GM12891 (cell line): Measurements from ENCODE around the gene PDE1A.

Experiments
- DNase-seq: peaks from one replicate; pipeline ENCODE4 v3.0.0; 2011; ENCODE audit warnings: low spot score; ENCODE audit not compliant: insufficient read length
- FAIRE-seq: peaks from 2 replicates; lab custom pipeline; 2011; peaks lifted over from hg19 to GRCh38; lab: Jason Lieb, UNC
- PAX5 ChIP-seq: IDR thresholded peaks from 2 replicates; pipeline ENCODE4 v1.6.1; 2011; ENCODE audit warnings: low read length, moderate library complexity, mild to moderate bottlenecking; ENCODE audit not compliant: insufficient read depth, severe bottlenecking
- POLR2A ChIP-seq: IDR thresholded peaks from 2 replicates; pipeline ENCODE4 v1.6.1; 2011; ENCODE audit warnings: low read depth, low read length, control low read depth
- POLR2AphosphoS5 ChIP-seq: IDR thresholded peaks from 2 replicates; pipeline ENCODE4 v1.6.1; 2011; ENCODE audit warnings: low read depth, low read length, control low read depth
- POU2F2 ChIP-seq: IDR thresholded peaks from 2 replicates; pipeline ENCODE4 v1.6.1; 2011; ENCODE audit warnings: low read depth, mild to moderate bottlenecking, control low read depth, low read length, moderate library complexity
- SPI1 ChIP-seq: IDR thresholded peaks from 2 replicates; pipeline ENCODE4 v1.6.1; 2011; ENCODE audit warnings: low read depth, low read length, control low read depth
- TAF1 ChIP-seq: IDR thresholded peaks from 2 replicates; pipeline ENCODE4 v1.6.1; 2011; ENCODE audit warnings: low read depth, low read length, control low read depth

PDE1A gene

DNA sequence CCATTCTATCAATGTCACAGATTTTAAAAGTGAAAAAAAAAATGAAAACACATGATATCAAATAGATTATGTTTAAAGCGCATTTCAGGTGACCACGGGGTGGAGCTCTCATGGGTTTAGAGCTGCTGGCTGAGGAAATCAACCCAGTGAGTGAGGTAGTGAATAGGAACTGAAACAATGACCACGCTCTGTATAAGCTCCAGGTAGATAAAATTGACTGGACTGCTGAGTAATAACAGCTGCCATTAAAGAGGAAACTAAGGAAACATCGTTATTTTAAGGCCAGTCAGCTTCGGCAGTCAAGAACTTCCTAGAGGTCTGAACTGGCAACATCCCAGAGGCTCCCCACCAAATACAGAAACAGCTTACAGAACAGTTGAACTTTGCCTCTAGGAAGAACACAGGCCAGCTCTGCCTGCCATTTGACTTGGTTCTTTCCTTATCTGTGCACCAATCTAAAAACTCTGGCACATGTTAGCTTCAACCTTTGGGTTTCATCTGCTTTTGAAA is 185.9 kb downstream of the PDE1A start:
- peak; percentile 90 for FAIRE-seq
- DNase-seq = peak; percentile 27

GRCh38 chr2:182230561-182230960 is 196.3 kb downstream of the PDE1A start:
- TF ChIP-seq PAX5 (no peak), SPI1 (no peak), POU2F2 (no peak), POLR2AphosphoS5 (no peak)
- FAIRE-seq (no peak), DNase-seq (no peak)

More for the DNA sequence above, 185.9 kb downstream of the PDE1A start:
- peak; percentile 93 for TF ChIP-seq SPI1
- no peak for TF ChIP-seq TAF1

DNA sequence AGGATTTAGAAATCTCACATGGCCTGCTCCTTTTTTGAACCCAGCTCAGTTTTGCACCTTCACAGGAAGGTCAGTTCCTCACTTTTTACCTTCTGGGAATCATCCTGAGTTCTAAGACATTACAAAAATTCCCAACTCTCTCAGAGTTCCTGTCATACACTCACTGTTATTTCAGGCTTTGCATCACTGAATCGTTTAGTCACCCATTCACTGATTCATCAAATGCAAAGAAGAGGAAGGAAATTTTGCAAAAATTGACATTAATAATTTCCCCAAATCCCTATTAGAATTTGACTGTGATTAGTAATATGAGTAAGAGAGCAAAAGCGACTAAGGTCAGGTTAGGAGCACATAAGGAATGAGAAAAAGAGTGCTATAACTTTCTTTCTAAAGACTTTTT is 197.5 kb downstream of the PDE1A start:
- TF ChIP-seq POLR2A = no peak
- TF ChIP-seq POLR2AphosphoS5 = no peak
- TF ChIP-seq POU2F2 = no peak
- TF ChIP-seq TAF1 = no peak
- TF ChIP-seq PAX5 = no peak
- TF ChIP-seq SPI1 = no peak
- no peak for FAIRE-seq
- no peak for DNase-seq

- TF ChIP-seq POU2F2 = no peak
- no peak for TF ChIP-seq POLR2A
- TF ChIP-seq PAX5 = no peak
- FAIRE-seq = no peak
- DNase-seq = no peak
These were observed 198.1 kb downstream of the PDE1A start for GRCh38 chr2:182228741-182229140.

GRCh38 chr2:182228073-182228473 is 198.8 kb downstream of the PDE1A start:
- DNase-seq (no peak), FAIRE-seq (no peak)
- TF ChIP-seq PAX5 = no peak
- no peak for TF ChIP-seq TAF1
- TF ChIP-seq POLR2AphosphoS5 = no peak
- TF ChIP-seq POU2F2 = no peak
- TF ChIP-seq SPI1 = no peak
- no peak for TF ChIP-seq POLR2A

- TF ChIP-seq TAF1 = no peak
- TF ChIP-seq SPI1 = no peak
- TF ChIP-seq POLR2AphosphoS5 = no peak
- TF ChIP-seq PAX5 = no peak
- TF ChIP-seq POU2F2 = no peak
- no peak for TF ChIP-seq POLR2A
- no peak for DNase-seq
- no peak for FAIRE-seq
These were observed 200.0 kb downstream of the PDE1A start for GRCh38 chr2:182226807-182227206.

DNA sequence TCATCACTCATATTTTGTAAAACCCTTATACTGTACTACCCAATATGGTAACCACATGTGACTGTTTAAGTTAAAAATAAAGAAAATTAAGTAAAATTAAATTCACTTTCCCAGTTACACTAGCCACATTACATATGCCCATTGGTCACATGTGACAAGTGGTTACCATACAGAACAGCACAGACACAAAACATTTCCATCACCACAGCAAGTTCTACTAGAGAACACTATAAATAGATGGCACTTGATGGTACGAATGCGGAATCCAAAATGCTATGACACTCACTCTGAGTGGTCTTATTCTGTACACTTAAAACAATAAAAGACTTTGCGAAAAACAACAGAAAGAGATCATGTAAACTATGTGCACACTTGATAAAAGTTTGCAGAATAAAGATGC is 202.2 kb downstream of the PDE1A start:
- TF ChIP-seq POLR2AphosphoS5 (no peak), SPI1 (no peak), PAX5 (no peak), POLR2A (no peak), POU2F2 (no peak), TAF1 (no peak)
- DNase-seq = no peak
- FAIRE-seq = no peak

- no peak for DNase-seq
- TF ChIP-seq POLR2A (no peak), POU2F2 (no peak), PAX5 (no peak), SPI1 (no peak), TAF1 (no peak), POLR2AphosphoS5 (no peak)
- no peak for FAIRE-seq
These were observed 205.8 kb downstream of the PDE1A start for GRCh38 chr2:182220998-182221397.

GRCh38 chr2:182220335-182220734 is 206.5 kb downstream of the PDE1A start:
- DNase-seq (no peak), FAIRE-seq (no peak)
- TF ChIP-seq POLR2AphosphoS5 (no peak), POU2F2 (no peak), TAF1 (no peak)

DNA sequence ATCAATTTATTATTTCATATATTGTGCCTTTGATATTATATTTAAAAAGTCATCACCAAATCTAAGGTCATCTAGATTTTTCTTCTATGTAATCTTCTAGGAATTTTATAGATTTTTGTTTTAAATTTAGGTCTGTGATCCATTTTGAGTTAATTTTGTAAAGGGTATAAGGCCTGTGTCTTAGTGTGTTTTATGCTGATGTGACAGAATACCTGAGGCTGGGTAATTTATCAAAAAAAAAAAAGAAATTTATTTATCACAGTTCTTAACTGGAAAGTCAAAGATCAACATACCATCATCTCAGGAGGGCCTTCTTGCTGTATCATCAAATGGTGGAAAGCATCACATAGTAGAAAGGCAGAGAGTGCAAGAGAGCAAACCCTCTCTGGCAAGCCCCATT is 216.2 kb downstream of the PDE1A start:
- no peak for FAIRE-seq
- DNase-seq = no peak
- TF ChIP-seq PAX5 = no peak
- no peak for TF ChIP-seq TAF1
- TF ChIP-seq POLR2A = no peak
- TF ChIP-seq SPI1 = no peak
- TF ChIP-seq POLR2AphosphoS5 = no peak
- no peak for TF ChIP-seq POU2F2

DNA sequence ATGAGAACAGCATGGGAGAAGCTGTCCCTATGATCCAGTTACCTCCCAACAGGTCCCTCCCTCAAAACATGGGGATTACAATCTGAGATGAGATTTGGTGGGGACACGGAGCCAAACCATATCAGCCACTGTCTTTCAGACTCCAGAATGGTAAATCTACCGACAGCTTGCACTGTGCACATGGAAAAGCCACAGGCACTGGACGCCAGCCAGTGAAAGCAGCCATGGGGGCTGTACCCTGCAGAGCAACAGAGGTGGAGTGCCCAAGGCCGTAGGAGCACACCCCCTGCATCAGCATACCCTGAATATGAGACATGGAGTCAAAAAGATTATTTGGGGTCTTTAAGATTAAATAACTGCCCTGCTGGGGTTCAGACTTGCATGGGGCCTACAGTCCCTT is 218.4 kb downstream of the PDE1A start:
- FAIRE-seq (no peak), DNase-seq (no peak)
- TF ChIP-seq PAX5 (no peak), POLR2A (no peak), TAF1 (no peak), POU2F2 (no peak), SPI1 (no peak), POLR2AphosphoS5 (no peak)
